WTC11 (cell line): ENCODE data around the gene MLN. TPM values are rescaled to one million over a fixed set of nuclear protein-coding genes. Genes with fewer than 3 reads are reported as not detected.

Experiments used
- ATAC-seq: fragments of 200-7000 bp; cut with Tn5 transposase; 2 replicates; pipeline ENCODE4 v1.10.0; 2021; ENCODE audit warnings: mild to moderate bottlenecking, moderate library complexity
- CTCF ChIA-PET: fragments of 300-600 bp; sonication (Branson Sonifier 250); formaldehyde crosslinking; loops from one replicate; lab custom pipeline; 2021; ENCODE audit warnings: antibody characterized with exemption; lab: Charles Lee
- POLR2A ChIA-PET: fragments of 350-600 bp; sonication (Branson Sonifier 250); formaldehyde crosslinking; loops from one replicate; lab custom pipeline; 2021; ENCODE audit warnings: antibody characterized with exemption; lab: Charles Lee
- DNase-seq: peaks from one replicate; pipeline ENCODE4 v3.0.0; 2021; ENCODE audit warnings: low spot score
- H3K27ac Mint-ChIP-seq: 2 replicates; pipeline ENCODE4 v1.8.0; 2021; ENCODE audit warnings: mixed read lengths
- H3K27me3 Mint-ChIP-seq: 2 replicates; pipeline ENCODE4 v1.8.0; 2021; ENCODE audit warnings: low read depth, mild to moderate bottlenecking, moderate library complexity, mixed read lengths
- H3K36me3 Mint-ChIP-seq: 2 replicates; pipeline ENCODE4 v1.8.0; 2021; ENCODE audit warnings: mixed read lengths
- H3K4me1 Mint-ChIP-seq: 2 replicates; pipeline ENCODE4 v1.8.0; 2022; ENCODE audit warnings: mixed read lengths
- H3K4me3 Mint-ChIP-seq: 2 replicates; pipeline ENCODE4 v1.8.0; 2021; ENCODE audit warnings: mild to moderate bottlenecking, moderate library complexity, mixed read lengths
- H3K9me3 Mint-ChIP-seq: 2 replicates; pipeline ENCODE4 v1.8.0; 2021; ENCODE audit warnings: mixed read lengths
- AFF4 ChIP-seq: sonication (generic); formaldehyde crosslinking; IDR thresholded peaks from 2 replicates; pipeline ENCODE4 v1.8.1; 2023; ENCODE audit warnings: mild to moderate bottlenecking, missing genetic modification reagents, borderline replicate concordance
- AR ChIP-seq: fragments of 250-450 bp; sonication (Bioruptor Pico); IDR thresholded peaks from 2 replicates; pipeline ENCODE4 v1.9.0; 2021; ENCODE audit warnings: mild to moderate bottlenecking
- ATF3 ChIP-seq: sonication (generic); formaldehyde crosslinking; conservative IDR thresholded peaks from 2 replicates; pipeline ENCODE4 v1.8.1; 2022; ENCODE audit warnings: mild to moderate bottlenecking, missing genetic modification reagents
- E2F4 ChIP-seq: sonication (generic); formaldehyde crosslinking; IDR thresholded peaks from 2 replicates; pipeline ENCODE4 v1.8.1; 2022; ENCODE audit warnings: low read depth, mild to moderate bottlenecking, moderate library complexity, missing genetic modification reagents, borderline replicate concordance
- EMX1 ChIP-seq: fragments of 250-450 bp; sonication (Bioruptor Pico); IDR thresholded peaks from 2 replicates; pipeline ENCODE4 v1.8.0; 2021; ENCODE audit warnings: mild to moderate bottlenecking
- ESRRA ChIP-seq: sonication (generic); formaldehyde crosslinking; IDR thresholded peaks from 2 replicates; pipeline ENCODE4 v1.8.1; 2022; ENCODE audit warnings: mild to moderate bottlenecking, missing genetic modification reagents, borderline replicate concordance
- FOXK1 ChIP-seq: sonication (generic); formaldehyde crosslinking; IDR thresholded peaks from 2 replicates; pipeline ENCODE4 v1.8.0; 2022; ENCODE audit warnings: mild to moderate bottlenecking, moderate library complexity, missing genetic modification reagents
- GABPB1 ChIP-seq: sonication (generic); formaldehyde crosslinking; IDR thresholded peaks from 2 replicates; pipeline ENCODE4 v1.8.1; 2023; ENCODE audit warnings: mild to moderate bottlenecking, missing genetic modification reagents
- GTF2I ChIP-seq: fragments of 250-450 bp; sonication (Bioruptor Pico); conservative IDR thresholded peaks from 2 replicates; pipeline ENCODE4 v1.4.0; 2021; ENCODE audit warnings: mild to moderate bottlenecking
- HMGA2 ChIP-seq: fragments of 250-450 bp; sonication (Bioruptor Pico); IDR thresholded peaks from 2 replicates; pipeline ENCODE4 v1.4.0; 2021; ENCODE audit warnings: mild to moderate bottlenecking, moderate library complexity
- MAX ChIP-seq: sonication (generic); formaldehyde crosslinking; IDR thresholded peaks from 2 replicates; pipeline ENCODE4 v1.8.0; 2022; ENCODE audit warnings: mild to moderate bottlenecking, missing genetic modification reagents
- NFATC4 ChIP-seq: fragments of 250-450 bp; sonication (Bioruptor Pico); IDR thresholded peaks from 2 replicates; pipeline ENCODE4 v1.9.0; 2021; ENCODE audit warnings: mild to moderate bottlenecking
- NFE2L1 ChIP-seq: sonication (generic); formaldehyde crosslinking; IDR thresholded peaks from 2 replicates; pipeline ENCODE4 v1.8.1; 2023; ENCODE audit warnings: missing genetic modification reagents
- NFYB ChIP-seq: sonication (generic); formaldehyde crosslinking; conservative IDR thresholded peaks from 2 replicates; pipeline ENCODE4 v1.8.0; 2022; ENCODE audit warnings: low read depth, missing genetic modification reagents
- NR3C1 ChIP-seq: sonication (generic); formaldehyde crosslinking; conservative IDR thresholded peaks from 2 replicates; pipeline ENCODE4 v1.8.1; 2023; ENCODE audit warnings: low read depth, mild to moderate bottlenecking, missing genetic modification reagents
- PRDM15 ChIP-seq: sonication (generic); formaldehyde crosslinking; IDR thresholded peaks from 2 replicates; pipeline ENCODE4 v1.8.0; 2022; ENCODE audit warnings: missing genetic modification reagents
- RORB ChIP-seq: fragments of 250-450 bp; sonication (Bioruptor Pico); IDR thresholded peaks from 2 replicates; pipeline ENCODE4 v1.9.0; 2021; ENCODE audit warnings: mild to moderate bottlenecking
- SP1 ChIP-seq: sonication (generic); formaldehyde crosslinking; conservative IDR thresholded peaks from 2 replicates; pipeline ENCODE4 v1.8.1; 2022; ENCODE audit warnings: missing genetic modification reagents
- TCF7 ChIP-seq: sonication (generic); formaldehyde crosslinking; IDR thresholded peaks from 2 replicates; pipeline ENCODE4 v1.8.0; 2022; ENCODE audit warnings: mild to moderate bottlenecking, low read depth, missing genetic modification reagents, moderate library complexity
- ZBTB21 ChIP-seq: sonication (generic); formaldehyde crosslinking; IDR thresholded peaks from 2 replicates; pipeline ENCODE4 v1.8.1; 2023; ENCODE audit warnings: mild to moderate bottlenecking, missing genetic modification reagents, borderline replicate concordance
- ZNF121 ChIP-seq: sonication (generic); formaldehyde crosslinking; IDR thresholded peaks from 2 replicates; pipeline ENCODE4 v1.8.0; 2023; ENCODE audit warnings: missing genetic modification reagents
- ZNF317 ChIP-seq: sonication (generic); formaldehyde crosslinking; IDR thresholded peaks from 2 replicates; pipeline ENCODE4 v1.8.1; 2023; ENCODE audit warnings: low read depth, mild to moderate bottlenecking, moderate library complexity, missing genetic modification reagents, borderline replicate concordance
- ZNF671 ChIP-seq: fragments of 250-450 bp; sonication (Bioruptor Pico); IDR thresholded peaks from 2 replicates; pipeline ENCODE4 v1.8.0; 2021; ENCODE audit warnings: mild to moderate bottlenecking
- total RNA-seq: library from RNA; stranded (reverse); gene quantifications from 3 replicates; pipeline ENCODE4 v1.2.3, GENCODE V29; 2021

Gene MLN
- total RNA-seq, 1 experiment from 2014 or later: not detected

GRCh38 chr6:33849500-33850075 lies 45.8 kb upstream of the MLN start (continued):
- TF ChIP-seq NFATC4 (CRISPR knock-in tag): no peak
- TF ChIP-seq EMX1 (CRISPR knock-in tag): no peak
- TF ChIP-seq ZNF317: no peak
- TF ChIP-seq FOXK1 (CRISPR knock-in tag): no peak
- no peak for TF ChIP-seq NR3C1 (CRISPR knock-in tag)
- no peak for TF ChIP-seq RORB (CRISPR knock-in tag)
- no peak for TF ChIP-seq SP1 (CRISPR knock-in tag)

GRCh38 chr6:33848484-33848883 lies 44.7 kb upstream of the MLN start:
- CTCF ChIA-PET: interaction anchor here (5.7 kb wide), 1 partner anchor 79 kb away, joined by 48 read pairs; no protein-coding TSS in a partner anchor
- H3K36me3 Mint-ChIP-seq: no peaks in the 10 kb centered on the region
- no peaks in the 10 kb centered on the region for H3K9me3 Mint-ChIP-seq
- DNase-seq: no peak
- H3K27me3 Mint-ChIP-seq: peaks cover 2% of the 10 kb centered on the region; the same call in 1 of the 2 replicates
- POLR2A ChIA-PET: no interaction called here
- no peak for TF ChIP-seq NFATC4 (CRISPR knock-in tag)
- TF ChIP-seq E2F4 (CRISPR knock-in tag): no peak
- no peak for TF ChIP-seq MAX (CRISPR knock-in tag)
- no peak for TF ChIP-seq HMGA2 (CRISPR knock-in tag)
- no peak for TF ChIP-seq TCF7 (CRISPR knock-in tag)
- no peak for TF ChIP-seq GABPB1 (CRISPR knock-in tag)
- no peak for TF ChIP-seq AFF4
- TF ChIP-seq, all 79 proteins: peak for 0
- H3K4me3 Mint-ChIP-seq: no peak overlapping the region
- ATAC-seq: no peak
- peaks cover 16% of the 10 kb centered on the region for H3K4me1 Mint-ChIP-seq
- no peak overlapping the region for H3K27ac Mint-ChIP-seq

- Mint-ChIP-seq H3K27ac (no peak overlapping the region), H3K4me3 (no peak overlapping the region), H3K27me3 (peaks cover 2% of the 10 kb centered on the region; the same call in 1 of the 2 replicates), H3K9me3 (no peaks in the 10 kb centered on the region), H3K4me1 (peaks cover 16% of the 10 kb centered on the region), H3K36me3 (no peaks in the 10 kb centered on the region)
- ChIA-PET POLR2A (no interaction called here), CTCF (interaction anchor here (0.7 to 5.7 kb wide), 2 partner anchors 78 to 268 kb away, joined by 3 to 48 read pairs; partner anchors contain the start of gene BAK1)
- ATAC-seq (no peak), DNase-seq (no peak)
- TF ChIP-seq PRDM15 (CRISPR knock-in tag) (no peak), ESRRA (CRISPR knock-in tag) (no peak), ZNF121 (CRISPR knock-in tag) (no peak), AR (CRISPR knock-in tag) (no peak), NFE2L1 (CRISPR knock-in tag) (no peak), ATF3 (CRISPR knock-in tag) (no peak), EMX1 (CRISPR knock-in tag) (no peak), ZNF671 (CRISPR knock-in tag) (no peak), GTF2I (no peak), NFYB (CRISPR knock-in tag) (no peak), ZBTB21 (CRISPR knock-in tag) (no peak)
Measured at GRCh38 chr6:33847867-33848266, 44.1 kb upstream of the MLN start.
